Measurements from ENCODE around the gene SORCS1.

GRCh38 chr10:106967452-106967851 is 197.1 kb downstream of the SORCS1 start:
- TF ChIP-seq CTCF (IDR thresholded peaks at IDR 0.05; ENCODE audit: control extremely low read depth in 1 of 3, insufficient read depth in 1 of 3, low read depth in 1 of 3, low read length in 3 of 3) (no peak), MAX (IDR thresholded peaks at IDR 0.05) (no peak), RAD21 (IDR thresholded peaks at IDR 0.05 in 1 of 2, conservative IDR thresholded peaks at IDR 0.05 in 1 of 2; ENCODE audit: low read depth in 2 of 2, low read length in 2 of 2) (no peak)
